HL-60 (cell line): ENCODE results near the gene RCBTB2.
A peak's percentile ranks its signal among the peaks of the same experiment; 100 is the strongest.

Experiments
- DNase-seq, 2 experiments: peaks; one replicate each; pipeline ENCODE4 v3.0.0-alpha.2; 2010 to 2020; ENCODE audit warnings: low read depth in 1 of 2, low spot score in 1 of 2
- H3K27ac ChIP-seq: fragments of 250-450 bp; sonication (Bioruptor Pico); replicated peaks from 2 replicates; pipeline ENCODE4 v1.5.1; 2020; ENCODE audit warnings: mild to moderate bottlenecking, moderate library complexity
- H3K27me3 ChIP-seq: fragments of 250-450 bp; sonication (Bioruptor Pico); 2 replicates; pipeline ENCODE4 v1.5.1; 2021; ENCODE audit warnings: mild to moderate bottlenecking, moderate library complexity; ENCODE audit not compliant: insufficient read depth, poor library complexity, severe bottlenecking
- H3K4me3 ChIP-seq: replicated peaks from 2 replicates; pipeline ENCODE4 v1.5.1; 2011; ENCODE audit warnings: mild to moderate bottlenecking, control low read depth, low read length; ENCODE audit not compliant: insufficient read depth
- GABPA ChIP-seq: IDR thresholded peaks from 2 replicates; pipeline ENCODE4 v1.6.1; 2012; ENCODE audit warnings: low read depth
- POLR2AphosphoS5 ChIP-seq: IDR thresholded peaks from 2 replicates; pipeline ENCODE4 v1.6.1; 2012; ENCODE audit warnings: low read depth
- SPI1 ChIP-seq: IDR thresholded peaks from 2 replicates; pipeline ENCODE4 v1.6.1; 2012; ENCODE audit warnings: low read depth, mild to moderate bottlenecking, borderline replicate concordance
- TF ChIP-seq, protein P1 (sequence below): IDR thresholded peaks from one replicate; pipeline ENCODE4 v1.5.1; 2011; ENCODE audit warnings: low read length, control low read depth, inconsistent platforms; ENCODE audit not compliant: insufficient read depth
- TF ChIP-seq, protein P2 (sequence below): IDR thresholded peaks from 2 replicates; pipeline ENCODE4 v1.6.1; 2012; ENCODE audit warnings: low read depth; ENCODE audit not compliant: insufficient replicate concordance

RCBTB2 gene

DNA sequence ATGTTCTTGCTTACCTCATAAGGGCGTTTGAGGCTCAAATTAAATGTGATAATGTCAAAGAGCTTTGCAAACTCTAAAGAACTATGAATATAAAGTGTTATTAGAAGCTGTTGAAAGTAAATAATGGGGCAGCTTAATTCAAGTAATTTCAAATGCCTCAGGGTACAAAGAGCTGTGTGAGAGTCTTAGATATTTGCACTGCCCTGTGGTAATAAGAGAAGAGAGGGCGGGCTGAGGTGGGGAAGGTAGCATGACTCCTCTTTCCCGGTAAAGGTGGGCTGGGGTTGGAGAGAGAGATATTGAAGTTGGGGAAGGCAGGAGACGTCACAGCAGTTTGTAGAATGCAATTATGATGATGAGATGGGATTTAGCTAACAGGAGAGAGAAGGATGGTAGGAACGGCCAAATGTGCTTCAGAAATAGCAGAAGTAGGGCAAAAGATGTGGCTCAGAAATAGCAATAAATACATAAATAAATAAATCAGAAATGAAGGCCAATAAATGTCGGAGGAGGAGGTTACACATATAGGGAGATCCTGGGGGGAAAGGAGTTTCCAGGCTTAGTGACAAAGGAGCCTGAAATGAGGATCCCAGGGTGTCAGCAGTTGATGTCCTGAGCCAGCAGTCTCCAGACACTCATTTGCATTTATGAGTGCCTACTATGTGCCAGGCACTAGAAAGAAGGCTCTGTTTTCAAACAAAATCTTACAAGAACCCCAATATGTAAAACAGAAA lies 35.7 kb upstream of the RCBTB2 start:
- Histone ChIP-seq H3K27ac (peak overlapping the region; percentile 77), H3K27me3 (no peaks in the 10 kb centered on the region), H3K4me3 (no peak overlapping the region)
- TF ChIP-seq SPI1: no peak
- TF ChIP-seq POLR2AphosphoS5: no peak
- TF ChIP-seq, protein P1, sequence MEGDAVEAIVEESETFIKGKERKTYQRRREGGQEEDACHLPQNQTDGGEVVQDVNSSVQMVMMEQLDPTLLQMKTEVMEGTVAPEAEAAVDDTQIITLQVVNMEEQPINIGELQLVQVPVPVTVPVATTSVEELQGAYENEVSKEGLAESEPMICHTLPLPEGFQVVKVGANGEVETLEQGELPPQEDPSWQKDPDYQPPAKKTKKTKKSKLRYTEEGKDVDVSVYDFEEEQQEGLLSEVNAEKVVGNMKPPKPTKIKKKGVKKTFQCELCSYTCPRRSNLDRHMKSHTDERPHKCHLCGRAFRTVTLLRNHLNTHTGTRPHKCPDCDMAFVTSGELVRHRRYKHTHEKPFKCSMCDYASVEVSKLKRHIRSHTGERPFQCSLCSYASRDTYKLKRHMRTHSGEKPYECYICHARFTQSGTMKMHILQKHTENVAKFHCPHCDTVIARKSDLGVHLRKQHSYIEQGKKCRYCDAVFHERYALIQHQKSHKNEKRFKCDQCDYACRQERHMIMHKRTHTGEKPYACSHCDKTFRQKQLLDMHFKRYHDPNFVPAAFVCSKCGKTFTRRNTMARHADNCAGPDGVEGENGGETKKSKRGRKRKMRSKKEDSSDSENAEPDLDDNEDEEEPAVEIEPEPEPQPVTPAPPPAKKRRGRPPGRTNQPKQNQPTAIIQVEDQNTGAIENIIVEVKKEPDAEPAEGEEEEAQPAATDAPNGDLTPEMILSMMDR: no peak
- no peak for TF ChIP-seq GABPA
- TF ChIP-seq, protein P2, sequence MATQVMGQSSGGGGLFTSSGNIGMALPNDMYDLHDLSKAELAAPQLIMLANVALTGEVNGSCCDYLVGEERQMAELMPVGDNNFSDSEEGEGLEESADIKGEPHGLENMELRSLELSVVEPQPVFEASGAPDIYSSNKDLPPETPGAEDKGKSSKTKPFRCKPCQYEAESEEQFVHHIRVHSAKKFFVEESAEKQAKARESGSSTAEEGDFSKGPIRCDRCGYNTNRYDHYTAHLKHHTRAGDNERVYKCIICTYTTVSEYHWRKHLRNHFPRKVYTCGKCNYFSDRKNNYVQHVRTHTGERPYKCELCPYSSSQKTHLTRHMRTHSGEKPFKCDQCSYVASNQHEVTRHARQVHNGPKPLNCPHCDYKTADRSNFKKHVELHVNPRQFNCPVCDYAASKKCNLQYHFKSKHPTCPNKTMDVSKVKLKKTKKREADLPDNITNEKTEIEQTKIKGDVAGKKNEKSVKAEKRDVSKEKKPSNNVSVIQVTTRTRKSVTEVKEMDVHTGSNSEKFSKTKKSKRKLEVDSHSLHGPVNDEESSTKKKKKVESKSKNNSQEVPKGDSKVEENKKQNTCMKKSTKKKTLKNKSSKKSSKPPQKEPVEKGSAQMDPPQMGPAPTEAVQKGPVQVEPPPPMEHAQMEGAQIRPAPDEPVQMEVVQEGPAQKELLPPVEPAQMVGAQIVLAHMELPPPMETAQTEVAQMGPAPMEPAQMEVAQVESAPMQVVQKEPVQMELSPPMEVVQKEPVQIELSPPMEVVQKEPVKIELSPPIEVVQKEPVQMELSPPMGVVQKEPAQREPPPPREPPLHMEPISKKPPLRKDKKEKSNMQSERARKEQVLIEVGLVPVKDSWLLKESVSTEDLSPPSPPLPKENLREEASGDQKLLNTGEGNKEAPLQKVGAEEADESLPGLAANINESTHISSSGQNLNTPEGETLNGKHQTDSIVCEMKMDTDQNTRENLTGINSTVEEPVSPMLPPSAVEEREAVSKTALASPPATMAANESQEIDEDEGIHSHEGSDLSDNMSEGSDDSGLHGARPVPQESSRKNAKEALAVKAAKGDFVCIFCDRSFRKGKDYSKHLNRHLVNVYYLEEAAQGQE: no peak
- no peak for DNase-seq

DNA sequence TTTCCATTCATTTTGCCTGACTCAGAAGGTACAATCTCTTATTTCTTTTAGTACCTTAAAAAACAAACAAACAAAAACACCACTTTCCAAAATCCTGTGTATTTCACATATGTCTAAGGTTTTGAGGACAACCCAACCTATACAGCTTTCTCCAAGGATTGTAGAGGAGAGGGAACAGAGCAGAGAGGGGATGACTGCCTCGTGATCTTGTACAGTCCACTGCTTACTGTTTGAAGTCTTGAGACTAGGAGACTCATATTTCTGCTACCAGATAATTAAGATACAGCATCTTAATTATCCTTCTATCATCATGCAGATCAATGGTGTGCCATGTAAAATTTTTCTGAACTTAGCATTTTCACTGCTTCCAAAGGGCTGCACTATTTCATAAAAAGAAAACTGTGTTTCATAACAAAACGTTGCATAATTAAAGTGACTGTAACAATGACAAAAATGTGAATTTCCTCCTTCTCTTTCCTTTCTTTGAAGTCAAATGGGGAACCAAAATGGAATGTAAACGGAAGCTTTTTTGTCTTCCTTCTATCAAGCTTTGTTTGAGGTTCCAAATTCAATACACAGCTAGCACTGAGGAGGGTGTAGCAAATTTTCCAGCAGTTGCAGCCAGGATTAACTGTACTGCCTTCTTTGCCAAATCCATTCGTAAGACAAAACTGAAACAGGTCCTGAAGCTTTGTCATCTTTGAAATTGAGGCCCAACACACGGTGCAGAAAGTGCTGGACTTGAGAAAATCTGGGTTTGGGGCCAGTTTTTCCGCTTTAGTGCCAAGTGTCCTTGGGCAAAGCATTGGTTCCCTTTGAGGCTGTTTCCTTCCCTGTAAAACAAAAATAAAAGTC lies 34.9 kb upstream of the RCBTB2 start:
- no peak for TF ChIP-seq GABPA
- peak; percentile 19; the same call in 1 of the 2 replicates for TF ChIP-seq SPI1
- TF ChIP-seq POLR2AphosphoS5: no peak; the same call in 1 of the 2 replicates
- TF ChIP-seq, protein P2: no peak
- TF ChIP-seq, protein P1: no peak
- no peaks in the 10 kb centered on the region for H3K27me3 ChIP-seq
- peak overlapping the region; percentile 77 for H3K27ac ChIP-seq
- DNase-seq: peak; percentile 70 to 83
- H3K4me3 ChIP-seq: no peak overlapping the region

DNA sequence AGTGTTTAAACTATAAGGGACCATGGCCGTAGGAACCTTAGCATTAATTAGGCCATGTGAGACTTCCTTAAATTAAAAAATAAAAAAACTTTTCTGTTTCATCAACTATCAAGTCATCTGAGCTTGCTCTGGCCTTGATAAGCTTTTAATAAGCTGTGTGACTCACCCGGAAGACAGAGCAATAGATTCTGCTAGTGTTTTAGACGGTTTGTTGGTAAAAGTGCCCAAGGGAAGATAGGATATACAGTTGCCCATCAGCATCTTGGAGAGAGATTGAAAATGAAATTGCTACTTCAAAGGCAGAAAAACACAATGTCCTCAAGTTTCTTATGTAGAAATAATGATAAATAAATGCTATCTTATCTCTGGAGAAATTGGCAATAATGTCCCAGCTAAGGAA lies 31.2 kb upstream of the RCBTB2 start:
- no peak for DNase-seq
- H3K27ac ChIP-seq: no peak overlapping the region
- TF ChIP-seq, protein P1: no peak
- TF ChIP-seq SPI1 (no peak), GABPA (no peak), POLR2AphosphoS5 (no peak)
- TF ChIP-seq, protein P2: no peak
- no peak overlapping the region for H3K4me3 ChIP-seq
- H3K27me3 ChIP-seq: no peaks in the 10 kb centered on the region
